GM23338 (cell line): ENCODE results near the gene TFEB. TPM values are rescaled to one million over a fixed set of nuclear protein-coding genes. Genes with fewer than 3 reads are reported as not detected.

Source experiments
- ATAC-seq: fragments of 200-7000 bp; cut with Tn5 transposase; 3 replicates; pipeline ENCODE4 v1.9.1; 2020
- DNase-seq: peaks from one replicate; pipeline ENCODE4 v3.0.0-alpha.2; 2015; ENCODE audit warnings: low spot score
- H2AFZ ChIP-seq: fragments of 200-600 bp; sonication (generic); 2 replicates; pipeline ENCODE4 v1.8.0; 2016; ENCODE audit warnings: antibody characterized with exemption, mild to moderate bottlenecking, moderate library complexity
- H3F3A ChIP-seq: fragments of 200-600 bp; sonication (generic); replicated peaks from 2 replicates; pipeline ENCODE4 v1.8.0; 2017; ENCODE audit warnings: antibody characterized with exemption, mixed run types, low read depth
- H3K27ac ChIP-seq: fragments of 200-600 bp; sonication (generic); 2 replicates; pipeline ENCODE4 v1.6.1; 2016; ENCODE audit warnings: low read depth
- H3K27me3 ChIP-seq: fragments of 200-600 bp; sonication (generic); 2 replicates; pipeline ENCODE4 v1.8.0; 2016; ENCODE audit warnings: mild to moderate bottlenecking, mixed run types, moderate library complexity; ENCODE audit not compliant: insufficient read depth
- H3K36me3 ChIP-seq: fragments of 200-600 bp; sonication (generic); 2 replicates; pipeline ENCODE4 v1.8.0; 2016; ENCODE audit warnings: mild to moderate bottlenecking; ENCODE audit not compliant: insufficient read depth
- H3K4me1 ChIP-seq: fragments of 200-600 bp; sonication (generic); 2 replicates; pipeline ENCODE4 v1.8.0; 2016; ENCODE audit warnings: mild to moderate bottlenecking, moderate library complexity; ENCODE audit not compliant: insufficient read depth
- H3K4me2 ChIP-seq: fragments of 200-600 bp; sonication (generic); 2 replicates; pipeline ENCODE4 v1.7.1; 2017; ENCODE audit warnings: mixed run types
- H3K4me3 ChIP-seq: fragments of 200-600 bp; sonication (generic); 2 replicates; pipeline ENCODE4 v1.6.1; 2016; ENCODE audit warnings: mixed run types
- H3K79me2 ChIP-seq: fragments of 200-600 bp; sonication (generic); replicated peaks from 2 replicates; pipeline ENCODE4 v1.8.0; 2017; ENCODE audit warnings: mild to moderate bottlenecking; ENCODE audit not compliant: insufficient read depth
- H3K9me2 ChIP-seq: fragments of 200-600 bp; sonication (generic); 2 replicates; pipeline ENCODE4 v1.8.0; 2017; ENCODE audit not compliant: insufficient read depth
- H4K20me1 ChIP-seq: fragments of 200-600 bp; sonication (generic); replicated peaks from 2 replicates; pipeline ENCODE4 v1.8.0; 2017; ENCODE audit warnings: mild to moderate bottlenecking; ENCODE audit not compliant: insufficient read depth
- H3K27ac Mint-ChIP-seq: 2 replicates; pipeline ENCODE4 v1.8.0; 2020; ENCODE audit warnings: inconsistent platforms, mild to moderate bottlenecking, moderate library complexity, mixed read lengths
- H3K27me3 Mint-ChIP-seq: 3 replicates; pipeline ENCODE4 v1.8.0; 2022; ENCODE audit warnings: low read depth, mild to moderate bottlenecking, moderate library complexity, mixed read lengths, inconsistent platforms; ENCODE audit not compliant: insufficient read depth, poor library complexity
- H3K36me3 Mint-ChIP-seq: 3 replicates; pipeline ENCODE4 v1.8.0; 2021; ENCODE audit warnings: low read depth, mild to moderate bottlenecking, inconsistent platforms, moderate library complexity, mixed read lengths
- H3K4me1 Mint-ChIP-seq: 3 replicates; pipeline ENCODE4 v1.8.0; 2020; ENCODE audit warnings: mild to moderate bottlenecking, inconsistent platforms, mixed read lengths
- H3K4me3 Mint-ChIP-seq: 3 replicates; pipeline ENCODE4 v1.8.0; 2021; ENCODE audit warnings: moderate library complexity, mild to moderate bottlenecking, inconsistent platforms, mixed read lengths
- H3K9me3 Mint-ChIP-seq: 3 replicates; pipeline ENCODE4 v1.8.0; 2020; ENCODE audit warnings: moderate library complexity, mild to moderate bottlenecking, inconsistent platforms, mixed read lengths
- CREB1 ChIP-seq: fragments of 250-450 bp; sonication (Bioruptor Pico); IDR thresholded peaks from 2 replicates; pipeline ENCODE4 v1.5.0; 2020; ENCODE audit warnings: low read depth, mild to moderate bottlenecking, moderate library complexity
- EZH2 ChIP-seq: fragments of 200-600 bp; sonication (generic); IDR thresholded peaks from one replicate; pipeline ENCODE4 v1.8.0; 2017; ENCODE audit warnings: antibody characterized with exemption, mild to moderate bottlenecking, low read depth; ENCODE audit not compliant: unreplicated experiment
- EZH2phosphoT487 ChIP-seq: fragments of 200-600 bp; sonication (generic); IDR thresholded peaks from one replicate; pipeline ENCODE4 v1.8.1; 2018; ENCODE audit warnings: antibody characterized with exemption; ENCODE audit not compliant: unreplicated experiment
- JUNB ChIP-seq: IDR thresholded peaks from one replicate; pipeline ENCODE4 v1.6.1; 2016; ENCODE audit warnings: antibody characterized with exemption; ENCODE audit not compliant: unreplicated experiment
- NANOG ChIP-seq: IDR thresholded peaks from 2 replicates; pipeline ENCODE4 v1.6.1; 2016; ENCODE audit warnings: antibody characterized with exemption, borderline replicate concordance
- POLR2AphosphoS5 ChIP-seq: IDR thresholded peaks from 2 replicates; pipeline ENCODE4 v1.6.1; 2016; ENCODE audit warnings: antibody characterized with exemption, low read depth
- STAT1 ChIP-seq: IDR thresholded peaks from one replicate; pipeline ENCODE4 v1.6.1; 2016; ENCODE audit warnings: antibody characterized with exemption; ENCODE audit not compliant: unreplicated experiment
- ZNF114 ChIP-seq: fragments of 250-450 bp; sonication (Bioruptor Pico); IDR thresholded peaks from 2 replicates; pipeline ENCODE4 v1.5.0; 2020; ENCODE audit warnings: mild to moderate bottlenecking, moderate library complexity
- ZNF331 ChIP-seq: fragments of 250-450 bp; sonication (Bioruptor Pico); IDR thresholded peaks from 2 replicates; pipeline ENCODE4 v1.5.0; 2020; ENCODE audit warnings: low read depth, mild to moderate bottlenecking, moderate library complexity
- ZNF462 ChIP-seq: fragments of 250-450 bp; sonication (Bioruptor Pico); IDR thresholded peaks from 2 replicates; pipeline ENCODE4 v1.5.0; 2020; ENCODE audit warnings: mild to moderate bottlenecking, moderate library complexity
- polyA plus RNA-seq: library from polyadenylated mRNA; unstranded; fragments of >200 nt; fragmentation: Nextera tagmentation; extraction: Ambion mirVana; gene quantifications from 2 replicates; pipeline ENCODE4 v1.2.1, GENCODE V29; 2016
- total RNA-seq: library from RNA; depleted of rRNA; stranded (reverse); fragments of >200 nt; shearing (Covaris generic); gene quantifications from 2 replicates; pipeline ENCODE4 v1.2.3, GENCODE V29; 2014
- TF ChIP-seq, protein P1 (sequence below): IDR thresholded peaks from 2 replicates; pipeline ENCODE4 v1.6.1; 2016; ENCODE audit warnings: antibody characterized with exemption
- TF ChIP-seq, protein P2 (sequence below), 2 experiments: fragments of 200-600 bp in 1 of 2; sonication (generic) in 1 of 2; conservative IDR thresholded peaks; 2 replicates each; pipeline versions ENCODE4 v1.5.1 to v1.6.1; 2016 to 2017; ENCODE audit warnings: antibody characterized with exemption in 2 of 2, low read depth in 2 of 2, mild to moderate bottlenecking in 2 of 2, moderate library complexity in 1 of 2
- TF ChIP-seq, protein P3 (sequence below): IDR thresholded peaks from one replicate; pipeline ENCODE4 v1.6.1; 2018; ENCODE audit warnings: antibody characterized with exemption; ENCODE audit not compliant: unreplicated experiment

TFEB gene
- total and polyA plus RNA-seq, 2 experiments from 2014 or later = 1.3 to 4.3 TPM

GRCh38 chr6:41648070-41648585 is 87.3 kb downstream of the TFEB start:
- Histone ChIP-seq H3K79me2 (no peaks in the 10 kb centered on the region), H3K27ac (no peak overlapping the region), H4K20me1 (peaks cover 6% of the 10 kb centered on the region; the same call in 1 of the 2 replicates), H3K9me2 (no peaks in the 10 kb centered on the region), H3K4me1 (peaks cover 26% of the 10 kb centered on the region), H3K4me2 (no peak overlapping the region), H3K27me3 (0 out of 2 replicates have a peak, but pooled peaks cover 6% of the 10 kb centered on the region), H3K4me3 (no peak overlapping the region), H3F3A (no peaks in the 10 kb centered on the region), H3K36me3 (no peaks in the 10 kb centered on the region), H2AFZ (no peak overlapping the region)
- H3K4me1 Mint-ChIP-seq = peaks cover 30% of the 10 kb centered on the region
- peaks cover 5% of the 10 kb centered on the region for H3K27me3 Mint-ChIP-seq
- H3K27ac Mint-ChIP-seq = no peak overlapping the region
- H3K9me3 Mint-ChIP-seq = no peaks in the 10 kb centered on the region
- peaks cover 50% of the 10 kb centered on the region for H3K36me3 Mint-ChIP-seq
- no peak for TF ChIP-seq ZNF462
- no peak for TF ChIP-seq ZNF114 (CRISPR knock-in tag)
- no peak for TF ChIP-seq NANOG
- TF ChIP-seq CREB1 (CRISPR knock-in tag) = no peak
- no peak for TF ChIP-seq EZH2phosphoT487
- no peak for TF ChIP-seq EZH2
- TF ChIP-seq, protein P1, sequence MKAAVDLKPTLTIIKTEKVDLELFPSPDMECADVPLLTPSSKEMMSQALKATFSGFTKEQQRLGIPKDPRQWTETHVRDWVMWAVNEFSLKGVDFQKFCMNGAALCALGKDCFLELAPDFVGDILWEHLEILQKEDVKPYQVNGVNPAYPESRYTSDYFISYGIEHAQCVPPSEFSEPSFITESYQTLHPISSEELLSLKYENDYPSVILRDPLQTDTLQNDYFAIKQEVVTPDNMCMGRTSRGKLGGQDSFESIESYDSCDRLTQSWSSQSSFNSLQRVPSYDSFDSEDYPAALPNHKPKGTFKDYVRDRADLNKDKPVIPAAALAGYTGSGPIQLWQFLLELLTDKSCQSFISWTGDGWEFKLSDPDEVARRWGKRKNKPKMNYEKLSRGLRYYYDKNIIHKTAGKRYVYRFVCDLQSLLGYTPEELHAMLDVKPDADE = no peak
- TF ChIP-seq POLR2AphosphoS5 = no peak
- TF ChIP-seq STAT1 = no peak
- TF ChIP-seq, protein P2, sequence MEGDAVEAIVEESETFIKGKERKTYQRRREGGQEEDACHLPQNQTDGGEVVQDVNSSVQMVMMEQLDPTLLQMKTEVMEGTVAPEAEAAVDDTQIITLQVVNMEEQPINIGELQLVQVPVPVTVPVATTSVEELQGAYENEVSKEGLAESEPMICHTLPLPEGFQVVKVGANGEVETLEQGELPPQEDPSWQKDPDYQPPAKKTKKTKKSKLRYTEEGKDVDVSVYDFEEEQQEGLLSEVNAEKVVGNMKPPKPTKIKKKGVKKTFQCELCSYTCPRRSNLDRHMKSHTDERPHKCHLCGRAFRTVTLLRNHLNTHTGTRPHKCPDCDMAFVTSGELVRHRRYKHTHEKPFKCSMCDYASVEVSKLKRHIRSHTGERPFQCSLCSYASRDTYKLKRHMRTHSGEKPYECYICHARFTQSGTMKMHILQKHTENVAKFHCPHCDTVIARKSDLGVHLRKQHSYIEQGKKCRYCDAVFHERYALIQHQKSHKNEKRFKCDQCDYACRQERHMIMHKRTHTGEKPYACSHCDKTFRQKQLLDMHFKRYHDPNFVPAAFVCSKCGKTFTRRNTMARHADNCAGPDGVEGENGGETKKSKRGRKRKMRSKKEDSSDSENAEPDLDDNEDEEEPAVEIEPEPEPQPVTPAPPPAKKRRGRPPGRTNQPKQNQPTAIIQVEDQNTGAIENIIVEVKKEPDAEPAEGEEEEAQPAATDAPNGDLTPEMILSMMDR (conservative IDR thresholded peaks at IDR 0.05; ENCODE audit: low read depth in 2 of 2) = no peak
- no peak for TF ChIP-seq ZNF331
- TF ChIP-seq, protein P3, sequence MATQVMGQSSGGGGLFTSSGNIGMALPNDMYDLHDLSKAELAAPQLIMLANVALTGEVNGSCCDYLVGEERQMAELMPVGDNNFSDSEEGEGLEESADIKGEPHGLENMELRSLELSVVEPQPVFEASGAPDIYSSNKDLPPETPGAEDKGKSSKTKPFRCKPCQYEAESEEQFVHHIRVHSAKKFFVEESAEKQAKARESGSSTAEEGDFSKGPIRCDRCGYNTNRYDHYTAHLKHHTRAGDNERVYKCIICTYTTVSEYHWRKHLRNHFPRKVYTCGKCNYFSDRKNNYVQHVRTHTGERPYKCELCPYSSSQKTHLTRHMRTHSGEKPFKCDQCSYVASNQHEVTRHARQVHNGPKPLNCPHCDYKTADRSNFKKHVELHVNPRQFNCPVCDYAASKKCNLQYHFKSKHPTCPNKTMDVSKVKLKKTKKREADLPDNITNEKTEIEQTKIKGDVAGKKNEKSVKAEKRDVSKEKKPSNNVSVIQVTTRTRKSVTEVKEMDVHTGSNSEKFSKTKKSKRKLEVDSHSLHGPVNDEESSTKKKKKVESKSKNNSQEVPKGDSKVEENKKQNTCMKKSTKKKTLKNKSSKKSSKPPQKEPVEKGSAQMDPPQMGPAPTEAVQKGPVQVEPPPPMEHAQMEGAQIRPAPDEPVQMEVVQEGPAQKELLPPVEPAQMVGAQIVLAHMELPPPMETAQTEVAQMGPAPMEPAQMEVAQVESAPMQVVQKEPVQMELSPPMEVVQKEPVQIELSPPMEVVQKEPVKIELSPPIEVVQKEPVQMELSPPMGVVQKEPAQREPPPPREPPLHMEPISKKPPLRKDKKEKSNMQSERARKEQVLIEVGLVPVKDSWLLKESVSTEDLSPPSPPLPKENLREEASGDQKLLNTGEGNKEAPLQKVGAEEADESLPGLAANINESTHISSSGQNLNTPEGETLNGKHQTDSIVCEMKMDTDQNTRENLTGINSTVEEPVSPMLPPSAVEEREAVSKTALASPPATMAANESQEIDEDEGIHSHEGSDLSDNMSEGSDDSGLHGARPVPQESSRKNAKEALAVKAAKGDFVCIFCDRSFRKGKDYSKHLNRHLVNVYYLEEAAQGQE = no peak
- TF ChIP-seq JUNB = no peak
- ATAC-seq (no peak), DNase-seq (no peak)
- H3K4me3 Mint-ChIP-seq = no peak overlapping the region
